Calu3 (cell line): ENCODE results near the gene CACNA1D. TPM values are rescaled to one million over a fixed set of nuclear protein-coding genes. Genes with fewer than 3 reads are reported as not detected.

Experiments
- BruUV-seq: library from RNA; stranded (reverse); fragments of 400-500 nt; replicated peaks from 2 replicates; lab custom pipeline; 2021; lab: Mats Ljungman, UMichigan
- CTCF ChIA-PET: fragments of 300-600 bp; sonication (Branson Sonifier 250); formaldehyde crosslinking; loops from one replicate; lab custom pipeline; 2022; ENCODE audit warnings: antibody characterized with exemption; lab: Charles Lee
- DNase-seq: peaks from one replicate; pipeline ENCODE4 v3.0.0; 2022
- H3K27ac Mint-ChIP-seq: one replicate; pipeline ENCODE4 v1.8.0; 2022; ENCODE audit warnings: mixed read lengths; ENCODE audit not compliant: unreplicated experiment
- H3K27me3 Mint-ChIP-seq: one replicate; pipeline ENCODE4 v1.8.0; 2022; ENCODE audit warnings: mixed read lengths; ENCODE audit not compliant: unreplicated experiment
- H3K36me3 Mint-ChIP-seq: one replicate; pipeline ENCODE4 v1.8.0; 2022; ENCODE audit warnings: mild to moderate bottlenecking, moderate library complexity, mixed read lengths; ENCODE audit not compliant: insufficient read depth, unreplicated experiment
- H3K4me1 Mint-ChIP-seq: one replicate; pipeline ENCODE4 v1.8.0; 2022; ENCODE audit warnings: mild to moderate bottlenecking, low read depth, mixed read lengths; ENCODE audit not compliant: unreplicated experiment
- H3K4me3 Mint-ChIP-seq: one replicate; pipeline ENCODE4 v1.8.0; 2022; ENCODE audit warnings: mild to moderate bottlenecking, low read depth, moderate library complexity, mixed read lengths; ENCODE audit not compliant: unreplicated experiment
- H3K9me3 Mint-ChIP-seq: one replicate; pipeline ENCODE4 v1.8.0; 2022; ENCODE audit warnings: low read depth, mixed read lengths; ENCODE audit not compliant: unreplicated experiment
- intact Hi-C: fragments of 100-400 bp; cut with micrococcal nuclease; formaldehyde crosslinking; loops from one replicate; pipeline ENCODE4 v1.10.0; 2022; ENCODE audit not compliant: unreplicated experiment
- total RNA-seq: library from RNA; stranded (reverse); gene quantifications from 2 replicates; pipeline ENCODE4 v1.2.3, GENCODE V29; 2022
- TF ChIP-seq, protein P1 (sequence below): fragments of 200-600 bp; IDR thresholded peaks from one replicate; pipeline ENCODE4 v1.8.0; 2022; ENCODE audit warnings: antibody characterized with exemption; ENCODE audit not compliant: unreplicated experiment

Gene CACNA1D
- total RNA-seq, 1 experiment from 2014 or later, result 48.3 TPM

DNA sequence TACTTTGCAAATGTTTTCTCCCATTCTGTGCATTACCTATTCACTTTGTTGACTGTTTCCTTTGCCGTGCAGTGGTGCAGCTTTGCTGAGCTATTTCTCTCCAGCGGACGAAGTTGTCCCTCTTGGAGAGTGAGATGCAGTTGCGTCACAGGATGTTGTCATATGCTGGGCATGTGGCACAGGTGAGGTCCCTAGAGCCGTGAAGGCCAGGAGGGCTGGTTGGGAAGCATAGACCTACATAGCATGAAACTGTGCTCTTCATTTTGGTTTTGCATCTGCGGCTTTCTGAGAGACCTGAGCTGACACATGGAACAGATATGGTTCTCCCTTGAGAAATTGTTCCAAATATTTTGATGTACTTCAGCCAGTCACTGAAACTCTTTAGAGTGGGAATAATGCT, 108.5 kb downstream of the CACNA1D start:
- TF ChIP-seq, protein P1, sequence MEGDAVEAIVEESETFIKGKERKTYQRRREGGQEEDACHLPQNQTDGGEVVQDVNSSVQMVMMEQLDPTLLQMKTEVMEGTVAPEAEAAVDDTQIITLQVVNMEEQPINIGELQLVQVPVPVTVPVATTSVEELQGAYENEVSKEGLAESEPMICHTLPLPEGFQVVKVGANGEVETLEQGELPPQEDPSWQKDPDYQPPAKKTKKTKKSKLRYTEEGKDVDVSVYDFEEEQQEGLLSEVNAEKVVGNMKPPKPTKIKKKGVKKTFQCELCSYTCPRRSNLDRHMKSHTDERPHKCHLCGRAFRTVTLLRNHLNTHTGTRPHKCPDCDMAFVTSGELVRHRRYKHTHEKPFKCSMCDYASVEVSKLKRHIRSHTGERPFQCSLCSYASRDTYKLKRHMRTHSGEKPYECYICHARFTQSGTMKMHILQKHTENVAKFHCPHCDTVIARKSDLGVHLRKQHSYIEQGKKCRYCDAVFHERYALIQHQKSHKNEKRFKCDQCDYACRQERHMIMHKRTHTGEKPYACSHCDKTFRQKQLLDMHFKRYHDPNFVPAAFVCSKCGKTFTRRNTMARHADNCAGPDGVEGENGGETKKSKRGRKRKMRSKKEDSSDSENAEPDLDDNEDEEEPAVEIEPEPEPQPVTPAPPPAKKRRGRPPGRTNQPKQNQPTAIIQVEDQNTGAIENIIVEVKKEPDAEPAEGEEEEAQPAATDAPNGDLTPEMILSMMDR, result no peak
- Mint-ChIP-seq H3K27ac (no peak overlapping the region), H3K4me3 (no peak overlapping the region), H3K27me3 (no peaks in the 10 kb centered on the region), H3K36me3 (no peaks in the 10 kb centered on the region), H3K9me3 (no peaks in the 10 kb centered on the region), H3K4me1 (no peaks in the 10 kb centered on the region)
- no peak for DNase-seq
- intact Hi-C loops, result no loop called here
- CTCF ChIA-PET, result interaction anchor here (0.6 kb wide), 2 partner anchors 33 to 69 kb away, joined by 3 to 4 read pairs; no protein-coding TSS in a partner anchor
- BruUV-seq, result no TSS peak

DNA sequence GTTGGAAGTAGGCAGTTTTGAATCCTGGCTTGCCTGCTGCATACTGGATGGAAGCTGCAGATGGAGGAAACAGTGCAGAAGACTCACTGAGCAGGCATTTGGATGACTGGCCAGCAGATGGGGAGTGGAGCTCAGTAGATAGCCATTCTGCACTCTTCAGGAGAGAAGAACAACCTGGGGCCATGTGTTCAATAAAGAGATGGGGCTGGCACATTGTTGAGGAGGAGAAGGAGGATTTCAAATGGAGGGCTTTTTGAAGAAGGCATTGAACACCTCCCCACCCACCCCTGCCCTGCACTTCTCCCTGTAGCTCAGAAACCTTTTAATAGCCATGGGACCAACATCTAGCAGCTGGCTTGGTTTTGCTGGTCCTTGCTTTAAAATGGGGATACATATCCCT, 109.8 kb downstream of the CACNA1D start:
- H3K27ac Mint-ChIP-seq, result no peak overlapping the region
- H3K4me1 Mint-ChIP-seq, result no peaks in the 10 kb centered on the region
- no peak overlapping the region for H3K4me3 Mint-ChIP-seq
- CTCF ChIA-PET, result no interaction called here
- TF ChIP-seq, protein P1, result no peak
- DNase-seq, result no peak
- H3K27me3 Mint-ChIP-seq, result no peaks in the 10 kb centered on the region
- no peaks in the 10 kb centered on the region for H3K9me3 Mint-ChIP-seq
- BruUV-seq, result no TSS peak
- intact Hi-C loops, result no loop called here
- H3K36me3 Mint-ChIP-seq, result no peaks in the 10 kb centered on the region

DNA sequence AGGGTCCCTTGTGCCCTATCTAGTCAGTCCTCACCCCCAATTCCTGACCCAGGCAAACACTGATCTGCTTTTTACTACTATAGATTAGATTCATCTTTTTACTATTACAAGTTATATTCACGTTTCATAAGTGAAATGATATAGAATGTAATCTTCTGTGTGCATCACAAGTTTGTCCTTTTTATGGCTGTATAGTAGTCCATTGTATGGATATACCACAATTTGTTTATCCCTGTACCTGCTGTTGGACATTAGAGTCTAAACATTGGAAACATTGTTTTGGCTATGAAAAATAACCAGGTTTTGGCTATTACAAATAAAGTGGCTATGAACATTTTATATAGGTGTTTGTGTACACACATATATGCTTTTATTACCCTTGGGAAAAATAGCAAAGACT, 112.4 kb downstream of the CACNA1D start:
- CTCF ChIA-PET, result no interaction called here
- no peaks in the 10 kb centered on the region for H3K27me3 Mint-ChIP-seq
- H3K36me3 Mint-ChIP-seq, result no peaks in the 10 kb centered on the region
- no peak overlapping the region for H3K27ac Mint-ChIP-seq
- TF ChIP-seq, protein P1, result no peak
- intact Hi-C loops, result no loop called here
- no TSS peak for BruUV-seq
- no peaks in the 10 kb centered on the region for H3K4me1 Mint-ChIP-seq
- no peak for DNase-seq
- H3K4me3 Mint-ChIP-seq, result no peak overlapping the region
- H3K9me3 Mint-ChIP-seq, result peaks cover 4% of the 10 kb centered on the region

DNA sequence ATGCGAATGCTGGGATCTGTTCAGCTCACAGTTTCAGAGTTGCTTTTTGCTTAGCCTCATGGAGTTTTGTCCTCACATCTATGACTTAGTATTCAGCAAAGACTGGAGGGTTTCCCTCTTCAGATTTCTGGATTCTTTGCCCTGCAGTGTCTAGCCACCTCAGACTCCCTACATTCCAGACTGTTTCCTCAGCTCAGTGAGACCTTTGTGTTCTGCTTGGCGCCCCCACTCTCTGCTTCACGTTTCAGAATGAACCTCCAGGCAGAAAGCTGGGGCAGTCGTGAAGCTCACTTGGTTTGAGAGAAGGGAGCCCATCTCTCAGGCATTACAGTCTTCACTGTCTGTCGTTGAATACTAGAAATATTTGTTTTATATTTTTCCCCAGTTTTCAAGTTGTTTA, 118.1 kb downstream of the CACNA1D start:
- CTCF ChIA-PET, result interaction anchor here (0.7 kb wide), 1 partner anchor 205 kb away, joined by 3 read pairs; no protein-coding TSS in a partner anchor
- Mint-ChIP-seq H3K9me3 (peaks cover 4% of the 10 kb centered on the region), H3K27ac (no peak overlapping the region), H3K4me1 (peaks cover 21% of the 10 kb centered on the region), H3K27me3 (no peaks in the 10 kb centered on the region), H3K36me3 (no peaks in the 10 kb centered on the region), H3K4me3 (no peak overlapping the region)
- TF ChIP-seq, protein P1, result no peak
- no peak for DNase-seq
- BruUV-seq, result no TSS peak
- intact Hi-C loops, result no loop called here
